Activated T-helper 1 cell treated with anti-CD3 and anti-CD28 coated beads, Interleukin-12 subunit alpha, Interleukin-12 subunit beta, Interleukin-2, Interleukin-4 antibody, amounts not matched to agents 30 ng/mL and 10 ng/mL and 1 ng/mL, durations not matched to agents 14 hours and 24 hours and 36 hours (primary cell): ENCODE measurements around the gene CDH4. TPM values are rescaled to one million over a fixed set of nuclear protein-coding genes. Genes with fewer than 3 reads are reported as not detected.

ENCODE experiments used
- DNase-seq: peaks from one replicate; pipeline ENCODE4 v3.0.0; 2021; ENCODE audit warnings: low spot score
- H3K27ac Mint-ChIP-seq: one replicate; pipeline ENCODE4 v1.8.0; 2021; ENCODE audit warnings: mild to moderate bottlenecking, mixed read lengths
- H3K27me3 Mint-ChIP-seq: one replicate; pipeline ENCODE4 v1.8.0; 2022; ENCODE audit warnings: mild to moderate bottlenecking, moderate library complexity, mixed read lengths; ENCODE audit not compliant: insufficient read depth
- H3K36me3 Mint-ChIP-seq: one replicate; pipeline ENCODE4 v1.8.0; 2021; ENCODE audit warnings: low read depth, mixed read lengths
- H3K4me1 Mint-ChIP-seq: one replicate; pipeline ENCODE4 v1.8.0; 2021; ENCODE audit warnings: low read depth, mixed read lengths
- H3K4me3 Mint-ChIP-seq: one replicate; pipeline ENCODE4 v1.8.0; 2021; ENCODE audit warnings: mild to moderate bottlenecking, moderate library complexity, mixed read lengths
- H3K9me3 Mint-ChIP-seq: one replicate; pipeline ENCODE4 v1.8.0; 2021; ENCODE audit warnings: mixed read lengths
- intact Hi-C: fragments of 100-400 bp; cut with micrococcal nuclease; formaldehyde crosslinking; loops from one replicate; pipeline ENCODE4 v1.15.1; 2024
- total RNA-seq: library from RNA; stranded (reverse); gene quantifications from 2 replicates; pipeline ENCODE4 v1.2.3, GENCODE V29; 2022

CDH4 gene
- total RNA-seq, 1 donor from 2014 or later: not detected

DNA sequence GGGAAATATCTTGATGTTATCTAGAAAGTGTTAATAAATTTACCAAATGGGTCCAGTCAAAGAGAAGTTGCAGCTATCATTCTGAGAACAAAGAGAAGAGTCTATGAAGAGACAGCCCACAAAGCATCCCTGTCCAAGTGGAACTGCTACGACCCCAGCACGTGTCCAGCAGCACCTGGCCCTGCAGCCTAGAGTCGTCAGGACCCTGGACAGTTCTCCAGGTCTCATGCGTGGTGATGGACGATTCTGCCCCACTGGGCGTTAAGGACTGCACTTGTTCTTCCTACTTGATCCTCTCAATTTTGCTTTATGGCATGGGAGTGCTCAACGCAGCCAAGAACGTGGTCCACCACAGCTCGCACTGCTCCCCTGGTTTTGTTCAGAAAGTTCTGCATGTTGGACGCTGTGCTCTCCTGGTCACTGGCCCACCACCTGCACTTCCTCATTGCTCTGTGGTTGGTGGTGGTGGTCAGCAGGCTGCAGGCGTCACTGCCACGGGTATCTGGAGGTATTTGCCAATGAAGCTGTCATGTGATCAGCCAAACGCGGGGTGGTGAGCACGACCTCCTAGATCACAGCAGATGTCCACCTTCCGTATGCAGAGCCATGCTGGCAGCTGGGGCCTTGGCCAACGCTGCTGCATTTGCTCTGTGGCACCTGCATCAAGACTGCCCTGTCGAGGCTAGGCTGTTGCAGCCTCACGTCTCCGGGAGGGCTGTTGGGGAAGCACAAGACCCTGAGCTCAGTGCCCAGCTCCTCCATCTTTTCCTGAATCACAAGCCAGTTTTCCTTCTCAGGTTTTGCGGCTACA is 356.4 kb downstream of the CDH4 start:
- Mint-ChIP-seq H3K4me3 (no peak overlapping the region), H3K27me3 (no peaks in the 10 kb centered on the region), H3K9me3 (peaks cover 15% of the 10 kb centered on the region), H3K4me1 (no peaks in the 10 kb centered on the region), H3K27ac (no peak overlapping the region), H3K36me3 (no peaks in the 10 kb centered on the region)
- intact Hi-C loops: no loop called here
- no peak for DNase-seq

DNA sequence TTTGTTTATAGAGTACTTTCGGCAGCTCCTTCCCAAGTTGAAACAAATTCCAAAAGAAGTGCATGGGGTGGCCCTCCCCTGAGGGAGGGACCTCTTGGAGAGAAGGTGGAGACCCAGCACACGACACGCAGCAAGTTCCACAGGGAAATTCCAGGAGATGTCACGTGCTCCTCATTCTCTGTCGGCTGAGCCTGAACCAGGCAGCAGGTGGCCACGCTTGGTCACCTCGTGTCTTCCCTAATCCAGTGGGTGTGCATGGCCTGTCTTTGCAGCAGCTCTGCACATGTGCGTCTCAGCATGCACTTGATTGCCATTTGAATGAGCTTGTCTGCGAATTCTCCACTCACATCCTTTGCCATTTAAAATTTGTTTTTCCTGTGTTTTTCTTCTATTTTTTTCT is 357.4 kb downstream of the CDH4 start:
- DNase-seq: no peak
- no peaks in the 10 kb centered on the region for H3K36me3 Mint-ChIP-seq
- no peak overlapping the region for H3K27ac Mint-ChIP-seq
- no peak overlapping the region for H3K4me3 Mint-ChIP-seq
- H3K9me3 Mint-ChIP-seq: peaks cover 11% of the 10 kb centered on the region
- intact Hi-C loops: no loop called here
- no peaks in the 10 kb centered on the region for H3K4me1 Mint-ChIP-seq
- H3K27me3 Mint-ChIP-seq: no peaks in the 10 kb centered on the region

DNA sequence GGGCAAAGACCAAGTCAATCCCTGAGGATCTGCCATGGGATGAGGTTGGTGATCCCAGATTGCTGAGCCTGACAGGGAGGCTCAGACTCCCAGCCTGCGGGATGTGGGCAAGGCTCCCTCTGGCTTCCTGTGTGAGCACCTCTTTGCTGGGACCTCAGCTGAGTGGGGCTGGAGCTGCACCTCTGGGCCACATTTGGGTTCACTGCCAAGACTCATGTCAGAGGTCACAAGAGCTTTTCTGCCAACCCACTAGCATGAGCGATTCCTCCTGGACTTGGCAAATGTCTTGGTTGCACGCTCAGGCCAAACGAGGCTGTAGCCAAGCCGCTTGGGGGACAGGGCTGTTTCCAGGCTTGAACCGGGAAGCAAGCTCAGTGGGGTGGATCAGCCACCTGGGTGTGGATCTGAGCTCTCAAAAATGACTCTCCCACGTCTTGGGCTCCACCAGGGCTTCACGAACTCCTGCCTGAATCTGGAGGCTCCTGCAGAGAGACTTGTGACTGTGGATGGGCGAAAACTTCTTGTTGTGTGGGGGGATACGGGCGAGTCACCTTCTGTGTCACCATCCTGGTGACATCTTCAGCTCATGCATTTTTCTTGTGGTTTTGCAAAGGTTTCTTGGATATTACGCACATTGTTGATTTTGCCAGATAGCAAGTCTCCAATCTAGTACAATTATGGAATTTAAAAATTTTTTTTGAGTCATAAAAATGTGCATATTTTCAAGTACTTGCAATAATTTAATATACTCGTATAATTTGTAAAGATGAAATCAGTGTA is 359.5 kb downstream of the CDH4 start:
- Mint-ChIP-seq H3K4me3 (no peak overlapping the region), H3K27ac (no peak overlapping the region), H3K36me3 (no peaks in the 10 kb centered on the region), H3K27me3 (no peaks in the 10 kb centered on the region), H3K4me1 (no peaks in the 10 kb centered on the region), H3K9me3 (peaks cover 3% of the 10 kb centered on the region)
- DNase-seq: no peak
- intact Hi-C loops: no loop called here

DNA sequence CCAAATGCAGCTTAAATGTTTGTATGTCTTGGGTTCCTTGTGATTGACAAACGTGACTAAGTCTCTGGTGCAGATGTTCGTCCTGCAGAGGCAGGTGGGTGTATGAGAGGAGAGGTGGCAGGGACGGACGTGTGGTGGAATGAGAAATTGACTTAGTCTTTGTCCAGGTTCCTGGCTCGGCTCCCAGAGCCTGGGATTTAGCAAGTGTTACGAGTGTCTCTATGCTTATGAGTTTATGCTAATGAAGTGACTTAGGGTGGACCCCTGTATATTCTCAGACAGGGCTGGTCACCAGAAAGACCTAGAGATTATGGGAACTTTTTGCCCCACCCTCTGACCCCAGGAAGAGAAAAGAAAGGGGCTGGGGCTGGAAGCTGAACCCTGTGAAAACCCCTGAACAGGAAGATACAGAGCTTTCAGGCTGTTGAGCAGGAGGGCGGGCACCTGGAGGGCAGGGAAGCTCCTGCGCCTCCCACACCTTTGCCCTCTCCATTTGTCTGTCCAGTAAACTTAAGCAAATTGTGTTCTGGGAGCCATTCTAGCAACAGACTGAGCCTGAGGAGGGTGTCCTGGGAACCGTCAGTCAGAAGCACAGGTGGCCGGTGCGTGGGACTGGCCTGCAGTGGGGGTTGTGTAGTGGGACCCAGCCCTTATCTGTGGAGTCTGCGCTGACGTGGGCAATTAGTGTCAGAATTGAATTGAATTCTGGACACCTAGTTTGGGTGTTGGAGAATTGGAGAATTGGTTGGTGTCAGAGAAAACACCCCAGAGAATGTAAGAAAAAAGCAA is 362.1 kb downstream of the CDH4 start:
- Mint-ChIP-seq H3K36me3 (no peaks in the 10 kb centered on the region), H3K4me1 (no peaks in the 10 kb centered on the region), H3K27ac (no peak overlapping the region), H3K27me3 (no peaks in the 10 kb centered on the region), H3K4me3 (no peak overlapping the region), H3K9me3 (peaks cover 3% of the 10 kb centered on the region)
- DNase-seq: no peak
- intact Hi-C loops: no loop called here

DNA sequence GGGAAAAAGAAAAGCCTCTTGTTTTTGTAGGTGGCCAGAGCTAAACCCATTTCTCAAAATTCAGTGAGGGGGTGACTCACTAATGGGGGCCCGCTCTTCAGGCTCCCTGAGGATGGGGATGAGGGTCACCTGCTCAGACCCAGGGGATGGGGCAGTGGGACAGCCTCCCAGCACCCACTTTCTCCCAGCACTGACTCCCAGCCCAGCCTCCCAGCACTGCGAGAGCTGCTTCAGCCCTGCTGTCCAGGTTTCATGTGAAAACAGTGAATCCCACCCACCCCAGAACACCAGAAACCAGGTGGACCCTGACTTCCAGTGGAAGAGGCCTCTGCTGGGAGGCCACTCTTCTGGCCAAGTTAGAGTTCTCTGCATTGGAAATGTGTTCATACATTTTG is 362.6 kb downstream of the CDH4 start:
- Mint-ChIP-seq H3K4me3 (no peak overlapping the region), H3K9me3 (peaks cover 3% of the 10 kb centered on the region), H3K27ac (no peak overlapping the region), H3K27me3 (no peaks in the 10 kb centered on the region), H3K4me1 (no peaks in the 10 kb centered on the region), H3K36me3 (no peaks in the 10 kb centered on the region)
- DNase-seq: no peak
- intact Hi-C loops: no loop called here

DNA sequence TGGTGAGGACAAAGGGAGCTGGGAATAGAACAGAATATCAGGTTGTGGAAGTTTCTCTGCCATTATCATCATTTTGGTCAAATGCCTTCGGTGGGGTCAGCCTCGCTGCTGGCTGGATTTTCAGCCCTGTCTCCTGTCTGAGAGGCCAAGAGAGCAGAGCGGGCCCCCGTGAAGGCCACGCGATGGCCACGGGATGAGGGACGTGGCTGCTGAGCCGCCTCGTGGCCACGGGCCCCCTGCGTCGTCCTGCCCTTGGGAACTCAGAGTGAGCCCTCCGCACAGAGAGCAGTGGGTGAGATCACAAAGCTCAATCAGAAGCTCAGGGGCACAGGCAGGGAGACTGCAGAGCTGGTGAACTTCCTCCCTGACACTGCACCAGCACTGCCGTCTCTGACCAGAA is 363.7 kb downstream of the CDH4 start:
- no peak overlapping the region for H3K27ac Mint-ChIP-seq
- no peaks in the 10 kb centered on the region for H3K4me1 Mint-ChIP-seq
- no peaks in the 10 kb centered on the region for H3K36me3 Mint-ChIP-seq
- no peak for DNase-seq
- H3K9me3 Mint-ChIP-seq: peaks cover 3% of the 10 kb centered on the region
- intact Hi-C loops: no loop called here
- no peaks in the 10 kb centered on the region for H3K27me3 Mint-ChIP-seq
- no peak overlapping the region for H3K4me3 Mint-ChIP-seq

DNA sequence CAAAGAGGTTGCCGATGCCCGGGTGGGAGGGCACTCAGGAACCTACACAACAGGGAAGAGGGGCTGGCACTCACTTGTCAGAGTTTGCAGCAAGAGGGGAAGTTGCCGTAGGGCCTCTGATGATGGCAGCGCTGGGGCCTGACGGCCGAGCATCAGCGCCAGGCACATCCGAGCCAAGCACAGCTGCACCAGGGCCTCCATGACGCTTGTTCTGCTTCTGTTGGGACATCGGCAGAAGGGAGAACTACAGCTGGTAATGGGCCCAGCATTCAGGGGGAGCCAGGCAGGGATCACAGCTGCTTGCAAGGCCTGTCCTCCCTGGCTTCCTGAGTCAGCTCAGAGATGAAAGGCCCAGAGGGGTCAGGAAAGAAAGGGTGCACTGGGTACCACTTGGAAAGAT is 367.7 kb downstream of the CDH4 start:
- intact Hi-C loops: no loop called here
- H3K27ac Mint-ChIP-seq: no peak overlapping the region
- H3K4me3 Mint-ChIP-seq: no peak overlapping the region
- H3K36me3 Mint-ChIP-seq: no peaks in the 10 kb centered on the region
- no peaks in the 10 kb centered on the region for H3K4me1 Mint-ChIP-seq
- peaks cover 3% of the 10 kb centered on the region for H3K9me3 Mint-ChIP-seq
- no peaks in the 10 kb centered on the region for H3K27me3 Mint-ChIP-seq
- DNase-seq: no peak

DNA sequence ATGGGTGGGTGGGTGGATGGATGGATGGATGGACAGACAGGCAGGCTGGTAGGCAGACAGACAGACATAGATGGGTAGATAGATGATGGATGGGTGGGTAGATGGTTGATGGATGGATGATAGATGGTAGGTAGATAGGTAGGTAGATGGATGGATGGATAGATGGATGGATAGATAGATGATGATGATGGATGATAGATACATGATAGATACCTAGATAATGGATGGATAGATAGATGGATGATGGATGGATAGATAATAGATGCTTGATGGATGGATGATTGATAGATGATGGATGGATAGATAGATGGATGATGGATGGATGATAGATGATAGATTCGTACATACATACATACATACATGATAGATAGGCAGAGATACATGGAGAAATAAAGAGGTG is 368.1 kb downstream of the CDH4 start:
- H3K4me3 Mint-ChIP-seq: no peak overlapping the region
- no peaks in the 10 kb centered on the region for H3K27me3 Mint-ChIP-seq
- DNase-seq: no peak
- intact Hi-C loops: no loop called here
- H3K36me3 Mint-ChIP-seq: no peaks in the 10 kb centered on the region
- H3K4me1 Mint-ChIP-seq: no peaks in the 10 kb centered on the region
- H3K27ac Mint-ChIP-seq: no peak overlapping the region
- H3K9me3 Mint-ChIP-seq: peaks cover 3% of the 10 kb centered on the region

DNA sequence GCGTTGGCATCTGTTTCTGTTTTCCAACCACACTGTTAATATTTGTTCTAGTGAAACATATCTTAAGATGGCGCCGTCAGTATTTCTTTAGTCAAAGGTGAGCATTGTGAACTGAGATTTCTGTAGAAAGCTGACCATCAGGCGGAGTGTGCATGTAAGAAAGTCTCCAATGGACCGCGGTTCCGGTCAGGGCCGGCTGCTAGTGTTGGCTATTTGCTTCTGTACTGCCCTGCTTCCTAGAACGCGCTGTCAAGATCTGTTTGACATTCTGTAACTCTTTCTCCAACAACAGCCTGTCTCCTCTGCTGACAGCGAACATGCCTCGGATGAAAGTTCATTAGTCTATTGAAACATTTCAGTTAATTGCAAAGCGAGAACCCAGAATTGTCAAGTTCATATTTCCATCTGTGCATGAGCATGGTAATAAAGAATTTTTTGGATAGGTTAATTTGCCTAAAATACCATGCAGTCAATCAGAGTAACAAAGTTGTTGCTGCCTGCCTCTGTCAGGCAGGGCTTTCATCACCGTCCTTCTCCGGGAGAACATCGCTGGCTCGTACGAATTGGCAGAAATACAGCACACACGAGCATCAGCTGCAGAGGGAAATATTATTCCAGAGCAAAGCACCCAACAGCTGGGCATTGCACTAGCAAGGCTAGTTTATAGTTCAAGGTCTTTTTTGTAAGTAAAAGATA is 369.1 kb downstream of the CDH4 start:
- Mint-ChIP-seq H3K4me3 (no peak overlapping the region), H3K27me3 (no peaks in the 10 kb centered on the region), H3K36me3 (no peaks in the 10 kb centered on the region), H3K27ac (no peak overlapping the region), H3K4me1 (no peaks in the 10 kb centered on the region), H3K9me3 (peaks cover 3% of the 10 kb centered on the region)
- intact Hi-C loops: no loop called here
- DNase-seq: no peak

DNA sequence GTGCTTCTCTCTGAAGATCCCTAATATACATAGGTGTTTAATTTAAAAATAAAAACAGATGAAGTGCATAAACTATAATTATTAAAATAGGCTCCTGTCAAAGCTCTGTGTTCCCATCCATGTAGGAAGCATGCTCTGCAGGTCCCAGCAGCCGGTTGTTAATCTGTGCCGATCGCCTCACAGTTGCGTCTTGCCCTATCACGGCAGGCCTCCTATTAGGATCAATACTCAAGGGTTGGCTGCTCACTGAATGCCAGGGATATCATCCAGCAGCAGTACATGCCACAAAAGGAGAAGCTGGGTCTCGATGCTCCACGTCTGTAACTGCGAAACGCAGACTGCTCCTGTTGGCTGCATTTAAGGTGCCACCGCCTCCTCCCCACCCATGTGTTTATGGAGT is 369.8 kb downstream of the CDH4 start:
- no peak for DNase-seq
- intact Hi-C loops: no loop called here
- Mint-ChIP-seq H3K27ac (no peak overlapping the region), H3K9me3 (peaks cover 3% of the 10 kb centered on the region), H3K4me1 (no peaks in the 10 kb centered on the region), H3K27me3 (no peaks in the 10 kb centered on the region), H3K36me3 (no peaks in the 10 kb centered on the region), H3K4me3 (no peak overlapping the region)

DNA sequence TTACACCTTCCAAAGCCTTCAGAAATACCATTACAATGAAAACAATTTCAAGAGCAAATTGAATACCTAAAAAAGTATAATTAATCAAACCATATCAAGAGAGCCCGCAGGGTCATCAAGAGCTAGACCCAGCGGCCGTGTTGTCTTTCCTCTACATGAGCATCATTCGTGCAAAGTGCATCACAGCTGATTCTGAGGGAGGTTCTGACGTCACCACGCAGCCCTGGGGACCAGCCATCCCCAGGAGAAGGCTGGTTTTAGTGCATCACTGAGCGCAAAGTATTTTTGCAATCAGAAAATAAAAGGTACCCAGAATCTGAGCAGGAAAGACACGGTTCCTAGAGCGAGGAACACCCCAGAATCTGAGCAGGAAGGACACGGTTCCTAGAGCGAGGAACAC is 371.4 kb downstream of the CDH4 start:
- no peak overlapping the region for H3K4me3 Mint-ChIP-seq
- no peak for DNase-seq
- H3K27me3 Mint-ChIP-seq: no peaks in the 10 kb centered on the region
- intact Hi-C loops: no loop called here
- no peaks in the 10 kb centered on the region for H3K4me1 Mint-ChIP-seq
- H3K36me3 Mint-ChIP-seq: no peaks in the 10 kb centered on the region
- H3K27ac Mint-ChIP-seq: no peak overlapping the region
- peaks cover 3% of the 10 kb centered on the region for H3K9me3 Mint-ChIP-seq

DNA sequence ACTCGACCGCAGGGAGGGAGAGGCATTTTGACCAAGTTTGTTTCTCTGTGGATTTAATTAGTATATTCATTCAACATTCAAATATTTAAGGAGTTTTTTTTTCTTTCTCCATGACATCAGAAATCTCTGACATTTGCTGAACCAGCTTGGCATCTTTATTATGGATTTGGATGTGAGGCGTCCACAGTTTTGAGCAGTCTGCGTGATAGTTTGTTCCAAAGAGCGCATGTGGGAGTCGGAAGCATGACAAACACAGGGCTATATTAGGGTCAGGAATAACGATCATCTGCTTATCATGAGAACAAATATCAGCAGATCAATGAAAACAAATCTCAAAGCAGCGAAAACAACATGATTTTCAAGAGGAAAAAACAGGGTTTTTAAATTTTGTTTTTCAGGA is 373.2 kb downstream of the CDH4 start:
- intact Hi-C loops: no loop called here
- H3K27me3 Mint-ChIP-seq: no peaks in the 10 kb centered on the region
- no peaks in the 10 kb centered on the region for H3K4me1 Mint-ChIP-seq
- peaks cover under 1% of the 10 kb centered on the region for H3K9me3 Mint-ChIP-seq
- no peak overlapping the region for H3K27ac Mint-ChIP-seq
- no peaks in the 10 kb centered on the region for H3K36me3 Mint-ChIP-seq
- DNase-seq: no peak
- H3K4me3 Mint-ChIP-seq: no peak overlapping the region
